22Rv1 (cell line): Measurements from ENCODE around the gene GPR3.
A peak's percentile ranks its signal among the peaks of the same experiment; 100 is the strongest.

Experiments used
- H3K27ac ChIP-seq: fragments of 450-650 bp; 2 replicates; pipeline ENCODE4 v1.5.1; 2017
- ZFX ChIP-seq: fragments of 450-650 bp; IDR thresholded peaks from 2 replicates; pipeline ENCODE4 v1.6.1; 2017; ENCODE audit warnings: antibody characterized with exemption, borderline replicate concordance
- TF ChIP-seq, protein P1 (sequence below): fragments of 450-650 bp; IDR thresholded peaks from 2 replicates; pipeline ENCODE4 v1.5.1; 2017; ENCODE audit warnings: mild to moderate bottlenecking

The GPR3 gene

GRCh38 chr1:27359822-27360158 is 32.6 kb upstream of the GPR3 start:
- TF ChIP-seq, protein P1, sequence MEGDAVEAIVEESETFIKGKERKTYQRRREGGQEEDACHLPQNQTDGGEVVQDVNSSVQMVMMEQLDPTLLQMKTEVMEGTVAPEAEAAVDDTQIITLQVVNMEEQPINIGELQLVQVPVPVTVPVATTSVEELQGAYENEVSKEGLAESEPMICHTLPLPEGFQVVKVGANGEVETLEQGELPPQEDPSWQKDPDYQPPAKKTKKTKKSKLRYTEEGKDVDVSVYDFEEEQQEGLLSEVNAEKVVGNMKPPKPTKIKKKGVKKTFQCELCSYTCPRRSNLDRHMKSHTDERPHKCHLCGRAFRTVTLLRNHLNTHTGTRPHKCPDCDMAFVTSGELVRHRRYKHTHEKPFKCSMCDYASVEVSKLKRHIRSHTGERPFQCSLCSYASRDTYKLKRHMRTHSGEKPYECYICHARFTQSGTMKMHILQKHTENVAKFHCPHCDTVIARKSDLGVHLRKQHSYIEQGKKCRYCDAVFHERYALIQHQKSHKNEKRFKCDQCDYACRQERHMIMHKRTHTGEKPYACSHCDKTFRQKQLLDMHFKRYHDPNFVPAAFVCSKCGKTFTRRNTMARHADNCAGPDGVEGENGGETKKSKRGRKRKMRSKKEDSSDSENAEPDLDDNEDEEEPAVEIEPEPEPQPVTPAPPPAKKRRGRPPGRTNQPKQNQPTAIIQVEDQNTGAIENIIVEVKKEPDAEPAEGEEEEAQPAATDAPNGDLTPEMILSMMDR, result no peak
- TF ChIP-seq ZFX, result no peak
- no peak overlapping the region for H3K27ac ChIP-seq

DNA sequence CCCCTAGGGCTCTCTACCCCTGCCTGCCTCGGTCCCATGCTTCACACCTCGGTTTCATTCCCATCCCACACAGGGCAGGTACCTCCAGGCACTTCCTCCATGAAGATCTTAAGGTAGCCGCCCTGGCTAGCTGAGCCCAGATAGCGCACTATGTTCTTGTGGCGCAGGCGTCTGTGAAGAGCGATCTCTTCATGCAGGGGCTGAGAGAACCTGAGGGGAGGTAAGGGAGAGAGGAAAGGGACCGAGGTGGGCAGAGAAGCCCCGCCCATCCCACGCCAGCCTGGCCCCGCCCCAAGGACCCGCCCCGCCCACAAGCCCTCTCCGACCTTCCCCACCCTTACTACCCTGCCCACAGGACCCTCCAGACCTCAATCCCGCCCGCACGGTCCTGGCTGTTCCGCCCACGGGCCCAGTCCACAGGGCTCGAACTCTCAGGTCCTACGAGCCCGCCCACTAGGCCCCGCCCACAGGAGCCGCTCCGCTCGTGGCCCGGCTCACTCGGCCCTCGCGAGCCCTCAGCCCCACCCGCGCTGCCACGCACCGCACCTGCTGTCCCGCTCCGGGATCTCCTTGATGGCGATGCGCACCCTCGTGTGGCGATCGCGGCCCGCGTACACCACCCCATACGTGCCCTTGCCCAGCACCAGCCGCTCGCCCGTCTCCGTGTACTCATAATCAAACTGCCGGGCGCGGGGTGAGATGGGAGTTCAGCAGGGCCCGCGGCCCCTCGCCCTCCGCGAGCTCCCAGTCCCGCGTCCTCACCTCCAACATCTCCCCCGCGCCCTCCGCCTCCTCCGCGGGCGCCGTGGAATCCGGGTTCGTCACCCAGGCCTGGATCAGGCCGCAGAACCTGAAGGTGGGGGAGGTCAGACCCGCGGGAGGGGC is 32.0 kb upstream of the GPR3 start:
- TF ChIP-seq, protein P1, result no peak
- no peak for TF ChIP-seq ZFX
- H3K27ac ChIP-seq, result no peak overlapping the region

GRCh38 chr1:27361044-27361402 is 31.4 kb upstream of the GPR3 start:
- H3K27ac ChIP-seq, result no peak overlapping the region
- TF ChIP-seq, protein P1, result no peak

- no peak for TF ChIP-seq ZFX
- TF ChIP-seq, protein P1, result no peak
Measured at GRCh38 chr1:27361553-27361952, 30.9 kb upstream of the GPR3 start.

GRCh38 chr1:27363766-27364695 is 28.4 kb upstream of the GPR3 start:
- no peak for TF ChIP-seq ZFX
- TF ChIP-seq, protein P1, result no peak
- H3K27ac ChIP-seq, result no peak overlapping the region

More at GRCh38 chr1:27361553-27361952, 30.9 kb upstream of the GPR3 start:
- H3K27ac ChIP-seq, result no peak overlapping the region

DNA sequence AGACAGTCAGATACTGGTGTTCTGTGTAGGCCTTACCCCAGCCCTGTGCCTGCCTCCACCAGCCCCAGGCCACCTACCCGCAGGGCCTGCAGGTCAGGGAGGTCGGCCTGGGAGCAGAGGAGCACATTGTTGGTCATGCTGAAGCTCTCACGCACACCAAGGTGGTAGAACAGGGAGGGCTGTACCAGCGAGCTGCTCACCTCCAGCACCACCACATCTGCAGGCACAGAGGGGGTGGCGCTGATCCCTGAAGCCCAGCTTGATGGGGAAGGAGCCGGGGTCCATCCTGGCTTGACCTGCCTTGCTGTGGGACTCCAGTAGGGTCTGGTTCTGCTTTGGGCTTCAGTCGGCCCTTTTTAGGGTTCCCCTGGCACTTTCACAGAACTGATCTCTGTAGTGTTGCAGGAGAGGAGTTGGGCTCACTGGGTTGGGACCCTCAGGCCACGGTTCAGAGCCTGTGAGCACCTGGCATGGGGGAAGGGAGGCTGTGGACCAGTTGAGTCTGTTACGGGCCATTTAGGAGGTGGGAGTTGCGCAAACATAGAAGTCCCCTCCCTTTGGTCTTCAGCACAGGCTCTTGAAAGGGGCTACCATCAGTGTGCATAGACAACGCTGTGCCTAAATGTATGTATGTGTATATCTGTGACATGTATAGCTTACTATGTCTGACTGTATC is 27.6 kb upstream of the GPR3 start:
- no peak for TF ChIP-seq ZFX
- TF ChIP-seq, protein P1, result no peak
- H3K27ac ChIP-seq, result peak overlapping the region; percentile 97
